ENCODE measurements around the gene SLC25A31.

The SLC25A31 gene

DNA sequence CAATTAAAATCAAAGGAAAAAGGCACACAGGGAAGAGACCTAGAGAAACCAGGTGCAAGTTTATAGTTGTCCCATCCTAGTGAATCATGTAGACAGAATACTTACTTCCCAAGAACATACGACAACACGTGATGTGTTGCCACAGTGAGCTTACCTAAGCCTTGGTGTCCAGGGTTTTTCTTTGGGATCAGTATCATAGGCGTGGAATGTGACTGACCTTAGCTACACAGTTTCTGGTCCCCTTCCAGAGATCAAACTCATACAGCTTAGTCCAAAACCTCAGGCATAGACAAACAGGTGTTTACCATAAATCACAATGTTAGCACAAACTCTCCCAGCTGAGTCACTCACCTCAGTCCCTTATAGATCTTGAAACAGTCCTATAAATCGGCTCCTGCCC is 17.7 kb downstream of the SLC25A31 start:
- Mint-ChIP-seq H3K36me3 (ENCODE audit: low read depth) (no peaks in the 10 kb centered on the region), H3K27me3 (ENCODE audit: low read depth) (no peaks in the 10 kb centered on the region)
- no peak for TF ChIP-seq CTCF (IDR thresholded peaks at IDR 0.05; ENCODE audit: unreplicated experiment in 3 of 3)

DNA sequence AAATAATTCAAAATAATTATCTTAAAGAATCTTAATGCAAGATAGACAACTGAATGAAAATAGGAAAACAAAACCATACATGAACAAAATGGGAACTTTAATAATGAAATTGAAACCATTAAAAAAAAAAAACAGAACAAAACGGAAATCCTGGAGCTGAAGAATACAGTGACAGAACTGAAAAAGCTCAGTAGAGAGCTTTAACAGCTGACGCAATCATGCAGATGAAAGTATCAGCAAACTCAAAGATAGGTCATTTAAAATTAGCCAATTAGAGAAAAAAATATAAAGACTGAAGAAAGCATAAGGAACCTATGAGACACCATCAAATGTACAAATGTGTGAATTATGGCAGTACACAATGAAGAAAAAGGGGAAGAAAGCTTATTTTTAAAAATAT is 18.8 kb downstream of the SLC25A31 start:
- H3K27ac Mint-ChIP-seq: no peak overlapping the region
- peaks cover 36% of the 10 kb centered on the region for H3K9me3 Mint-ChIP-seq

More for the DNA sequence above, 17.7 kb downstream of the SLC25A31 start:
- Mint-ChIP-seq H3K9me3 (peaks cover 35% of the 10 kb centered on the region), H3K27ac (no peak overlapping the region), H3K4me3 (no peak overlapping the region), H3K4me1 (no peaks in the 10 kb centered on the region)

GRCh38 chr4:127756906-127757305 is 26.7 kb downstream of the SLC25A31 start:
- no peak for TF ChIP-seq CTCF (IDR thresholded peaks at IDR 0.05; ENCODE audit: unreplicated experiment in 3 of 3)

More for the DNA sequence above, 18.8 kb downstream of the SLC25A31 start:
- H3K27me3 Mint-ChIP-seq (ENCODE audit: low read depth): no peaks in the 10 kb centered on the region
- TF ChIP-seq CTCF (IDR thresholded peaks at IDR 0.05; ENCODE audit: unreplicated experiment in 3 of 3): no peak
- H3K4me3 Mint-ChIP-seq: no peak overlapping the region
- no peaks in the 10 kb centered on the region for H3K36me3 Mint-ChIP-seq (ENCODE audit: low read depth)
- no peaks in the 10 kb centered on the region for H3K4me1 Mint-ChIP-seq

DNA sequence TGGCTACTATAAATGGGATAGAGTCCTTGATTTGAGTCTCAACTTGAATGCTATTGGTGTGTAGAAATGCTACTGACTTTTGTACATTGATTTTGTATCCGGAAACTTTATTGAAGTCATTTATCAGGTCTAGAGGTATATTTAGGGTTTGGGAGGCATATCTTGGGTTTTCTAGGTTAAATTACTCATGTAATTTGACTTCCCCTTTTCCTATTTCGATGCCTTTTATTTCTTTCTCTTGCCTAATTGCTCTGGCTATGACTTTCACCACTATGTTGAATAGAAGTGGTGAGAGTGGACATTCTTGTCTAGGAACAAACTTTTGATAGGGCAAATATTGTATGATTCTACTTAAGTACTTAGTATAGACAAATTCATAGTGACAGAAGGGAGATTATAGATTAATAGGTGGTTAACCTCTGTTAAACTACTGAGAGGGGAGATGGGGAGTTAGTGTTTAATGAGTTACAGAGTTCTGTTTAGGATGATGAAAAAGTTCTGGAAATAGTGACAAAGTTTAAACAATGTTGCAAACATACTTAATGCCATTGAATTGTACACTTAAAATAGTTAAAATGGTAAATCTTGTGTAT is 29.1 kb downstream of the SLC25A31 start:
- Mint-ChIP-seq H3K4me1 (no peaks in the 10 kb centered on the region), H3K9me3 (peaks cover 17% of the 10 kb centered on the region), H3K27ac (peak overlapping the region; percentile 16 to 79 (median 69)), H3K36me3 (ENCODE audit: low read depth) (peaks cover 4% of the 10 kb centered on the region), H3K27me3 (ENCODE audit: low read depth) (no peaks in the 10 kb centered on the region), H3K4me3 (no peak overlapping the region)
- no peak for TF ChIP-seq CTCF (IDR thresholded peaks at IDR 0.05; ENCODE audit: unreplicated experiment in 3 of 3)

More at GRCh38 chr4:127756906-127757305, 26.7 kb downstream of the SLC25A31 start:
- H3K36me3 Mint-ChIP-seq (ENCODE audit: low read depth): peaks cover 4% of the 10 kb centered on the region
- no peak overlapping the region for H3K27ac Mint-ChIP-seq
- H3K4me3 Mint-ChIP-seq: no peak overlapping the region
- no peaks in the 10 kb centered on the region for H3K27me3 Mint-ChIP-seq (ENCODE audit: low read depth)
- peaks cover 27% of the 10 kb centered on the region for H3K9me3 Mint-ChIP-seq
- no peaks in the 10 kb centered on the region for H3K4me1 Mint-ChIP-seq

- no peaks in the 10 kb centered on the region for H3K27me3 Mint-ChIP-seq (ENCODE audit: low read depth)
- H3K9me3 Mint-ChIP-seq: peaks cover 16% of the 10 kb centered on the region
- H3K27ac Mint-ChIP-seq: peak overlapping the region; percentile 16 to 79 (median 69)
- TF ChIP-seq CTCF (IDR thresholded peaks at IDR 0.05; ENCODE audit: unreplicated experiment in 3 of 3): no peak
- H3K4me1 Mint-ChIP-seq: no peaks in the 10 kb centered on the region
- H3K36me3 Mint-ChIP-seq (ENCODE audit: low read depth): peaks cover 4% of the 10 kb centered on the region
- no peak overlapping the region for H3K4me3 Mint-ChIP-seq
These were observed 29.7 kb downstream of the SLC25A31 start for GRCh38 chr4:127759893-127760292.
